HUES6 (cell line): ENCODE measurements around the gene TMEM215.

Experiments used
- H3K27ac ChIP-seq: 2 replicates; pipeline ENCODE4 v1.7.0; 2013; ENCODE audit warnings: low read depth, mild to moderate bottlenecking, low read length, inconsistent platforms
- H3K27me3 ChIP-seq: 2 replicates; pipeline ENCODE4 v1.6.1; 2013; ENCODE audit warnings: low read length; ENCODE audit not compliant: control insufficient read depth, insufficient read depth
- H3K36me3 ChIP-seq: 2 replicates; pipeline ENCODE4 v1.6.1; 2013; ENCODE audit warnings: low read length; ENCODE audit not compliant: control insufficient read depth, insufficient read depth
- H3K4me1 ChIP-seq: 2 replicates; pipeline ENCODE4 v1.6.1; 2013; ENCODE audit warnings: low read length; ENCODE audit not compliant: control insufficient read depth, insufficient read depth
- H3K4me3 ChIP-seq: 2 replicates; pipeline ENCODE4 v1.5.1; 2013; ENCODE audit warnings: low read depth, low read length
- H3K9ac ChIP-seq: one replicate; pipeline ENCODE4 v1.6.1; 2013; ENCODE audit warnings: mild to moderate bottlenecking, low read length
- H3K9me3 ChIP-seq: 2 replicates; pipeline ENCODE4 v1.6.1; 2013; ENCODE audit warnings: low read depth, low read length; ENCODE audit not compliant: control insufficient read depth, insufficient read depth

The TMEM215 gene, protein sequence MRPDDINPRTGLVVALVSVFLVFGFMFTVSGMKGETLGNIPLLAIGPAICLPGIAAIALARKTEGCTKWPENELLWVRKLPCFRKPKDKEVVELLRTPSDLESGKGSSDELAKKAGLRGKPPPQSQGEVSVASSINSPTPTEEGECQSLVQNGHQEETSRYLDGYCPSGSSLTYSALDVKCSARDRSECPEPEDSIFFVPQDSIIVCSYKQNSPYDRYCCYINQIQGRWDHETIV

DNA sequence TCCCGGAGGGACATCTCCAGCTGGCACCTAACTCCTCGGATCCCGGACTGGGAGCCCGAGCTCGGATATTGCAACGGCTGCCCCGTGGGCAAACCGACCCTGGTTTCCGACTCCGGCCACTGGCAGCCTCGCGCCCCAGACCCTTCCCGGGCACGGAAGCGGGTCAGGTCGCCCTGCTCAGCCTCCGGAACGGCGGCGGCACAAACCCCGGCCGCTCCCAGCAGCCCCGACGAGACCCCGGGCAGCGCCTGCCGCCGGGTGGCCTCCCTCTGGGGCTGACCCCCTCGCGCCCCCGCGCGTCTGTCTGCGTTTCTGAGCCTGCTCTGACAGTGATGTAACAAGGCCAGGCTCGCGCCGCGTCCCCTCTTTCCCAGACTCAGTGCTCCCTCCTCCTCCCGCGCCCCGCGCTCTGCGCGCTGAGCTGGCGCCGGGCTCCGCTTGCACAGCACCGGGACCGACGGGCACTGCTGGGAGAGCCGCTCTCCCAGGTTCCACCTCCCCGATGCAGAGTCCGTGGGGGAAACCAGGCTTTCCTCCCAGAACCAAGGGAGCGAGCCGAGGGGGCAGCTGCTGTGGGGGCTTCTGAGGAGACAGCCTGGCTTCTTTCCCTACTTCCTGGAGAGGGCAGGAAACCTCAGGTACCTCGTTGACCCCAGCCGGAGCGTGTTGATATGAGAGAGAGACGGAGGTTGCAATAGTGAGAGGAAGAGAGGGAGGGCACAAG, at the start of gene TMEM215:
Gene TMEM215 (plus strand): TSS at position 373 of the 724 bp plus-strand sequence. CDS start 644 bp downstream, outside the sequence.
- 0 out of 2 replicates have a peak, but pooled peaks cover 3% of the 10 kb centered on the region for H3K4me1 ChIP-seq
- peak within 1 kb of the TSS; percentile 47 for H3K9ac ChIP-seq
- no peak within 1 kb of the TSS for H3K27ac ChIP-seq
- no peaks in the 10 kb centered on the region for H3K9me3 ChIP-seq
- H3K4me3 ChIP-seq, result peak within 1 kb of the TSS; percentile 82
- H3K36me3 ChIP-seq, result no peaks in the 10 kb centered on the region
- H3K27me3 ChIP-seq, result peaks cover 98% of the 10 kb centered on the region

DNA sequence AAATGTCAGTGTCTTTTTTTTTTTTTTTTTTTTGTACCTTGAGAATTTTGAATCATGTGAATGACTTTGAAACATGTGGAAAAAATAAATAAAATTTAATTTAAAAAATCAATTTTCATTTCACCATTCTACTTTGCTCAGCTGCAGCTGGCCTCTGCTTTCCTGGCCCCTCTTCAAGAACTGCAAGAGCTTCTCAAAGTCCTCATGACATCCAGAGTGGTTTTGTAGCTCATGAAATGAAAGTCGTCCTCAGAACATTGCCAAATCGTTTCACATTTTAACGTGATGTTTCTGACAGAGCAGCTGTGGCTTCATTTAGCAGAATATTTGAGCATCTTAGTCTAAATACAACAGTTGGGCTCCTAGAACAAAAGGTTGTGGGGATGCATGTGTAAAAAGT, 47.9 kb upstream of the TMEM215 start:
- H3K4me1 ChIP-seq, result no peaks in the 10 kb centered on the region
- no peak overlapping the region for H3K4me3 ChIP-seq
- no peaks in the 10 kb centered on the region for H3K27me3 ChIP-seq
- H3K27ac ChIP-seq, result no peak overlapping the region
- no peaks in the 10 kb centered on the region for H3K36me3 ChIP-seq
- H3K9me3 ChIP-seq, result no peaks in the 10 kb centered on the region
- no peak overlapping the region for H3K9ac ChIP-seq

DNA sequence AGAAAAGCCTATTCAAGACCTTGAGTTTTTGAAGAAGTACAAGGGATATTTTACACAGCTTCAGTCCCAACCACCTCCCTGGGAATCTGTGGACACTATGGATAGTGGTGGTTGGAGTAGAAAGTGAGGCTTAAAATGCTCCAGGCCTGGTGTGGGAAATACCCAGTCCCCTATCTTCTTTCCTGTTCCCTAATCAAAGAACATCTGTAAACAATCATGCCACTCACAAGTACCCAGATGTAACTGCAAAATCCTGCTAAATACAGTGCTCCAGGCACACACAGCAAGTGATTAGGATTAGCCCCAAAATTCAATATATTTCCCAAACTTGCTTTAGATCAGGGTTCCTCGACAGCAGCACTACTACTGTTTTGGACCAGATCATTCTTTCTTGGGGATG, 46.0 kb upstream of the TMEM215 start:
- Histone ChIP-seq H3K4me3 (no peak overlapping the region), H3K9me3 (no peaks in the 10 kb centered on the region), H3K27ac (no peak overlapping the region), H3K9ac (no peak overlapping the region), H3K36me3 (no peaks in the 10 kb centered on the region), H3K27me3 (no peaks in the 10 kb centered on the region), H3K4me1 (no peaks in the 10 kb centered on the region)

DNA sequence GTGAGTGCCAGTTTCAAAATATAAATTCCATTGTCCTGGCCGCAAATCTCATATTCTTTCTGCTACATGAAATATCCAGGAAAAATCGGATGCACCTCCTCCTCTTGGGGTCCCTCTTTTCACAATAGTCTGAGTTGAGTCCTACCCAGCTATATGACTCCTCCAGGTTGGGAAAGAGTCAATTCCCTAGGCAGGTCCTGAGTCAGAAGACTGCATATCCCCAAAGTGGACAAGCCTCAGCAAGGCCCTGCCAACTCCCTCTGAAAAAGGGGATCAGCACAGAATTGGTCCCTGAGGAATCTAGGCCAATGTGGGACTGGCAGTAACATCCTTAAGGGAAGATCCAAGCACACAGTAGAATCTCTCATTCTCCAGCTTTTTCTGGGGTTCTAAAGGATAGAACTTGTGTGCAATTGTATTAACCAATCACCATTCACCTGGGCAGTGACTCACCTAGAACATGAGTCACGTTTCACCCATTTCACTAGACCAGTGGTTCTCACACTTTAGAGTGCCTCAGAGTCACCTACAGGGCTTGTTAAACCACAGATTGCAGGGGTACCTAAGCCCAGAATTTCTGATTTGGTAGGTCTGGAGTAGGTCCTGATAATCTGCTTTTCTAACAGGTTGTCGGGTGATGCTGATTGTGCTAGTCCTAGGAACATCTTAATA, 44.7 kb upstream of the TMEM215 start:
- Histone ChIP-seq H3K36me3 (no peaks in the 10 kb centered on the region), H3K4me3 (no peak overlapping the region), H3K9me3 (no peaks in the 10 kb centered on the region), H3K27ac (no peak overlapping the region), H3K4me1 (no peaks in the 10 kb centered on the region), H3K27me3 (no peaks in the 10 kb centered on the region), H3K9ac (no peak overlapping the region)

- Histone ChIP-seq H3K4me1 (no peaks in the 10 kb centered on the region), H3K9ac (no peak overlapping the region), H3K9me3 (no peaks in the 10 kb centered on the region), H3K27ac (no peak overlapping the region), H3K36me3 (no peaks in the 10 kb centered on the region), H3K4me3 (no peak overlapping the region), H3K27me3 (no peaks in the 10 kb centered on the region)
Observed at GRCh38 chr9:32741706-32742105, 41.6 kb upstream of the TMEM215 start.

DNA sequence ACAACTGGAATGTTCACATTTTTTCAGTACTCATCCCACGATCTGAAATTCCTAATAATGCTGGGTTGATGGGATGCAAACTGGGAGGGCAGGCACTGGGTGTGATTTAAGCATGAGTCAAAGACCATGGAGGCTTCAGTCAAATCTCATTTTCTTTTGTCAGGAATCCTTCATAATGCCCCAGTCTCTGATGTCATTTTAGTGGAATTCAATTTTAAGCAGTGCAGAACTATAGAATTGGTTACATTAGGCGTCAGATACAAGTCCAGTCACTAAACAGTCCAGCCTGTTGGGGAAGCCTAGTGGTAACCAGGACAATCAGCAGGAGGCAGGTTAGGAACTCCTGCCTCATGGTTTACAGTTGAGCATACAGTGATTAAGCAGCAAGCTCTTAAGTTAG, 41.0 kb upstream of the TMEM215 start:
- no peaks in the 10 kb centered on the region for H3K36me3 ChIP-seq
- no peak overlapping the region for H3K4me3 ChIP-seq
- H3K9me3 ChIP-seq, result no peaks in the 10 kb centered on the region
- H3K27me3 ChIP-seq, result no peaks in the 10 kb centered on the region
- H3K9ac ChIP-seq, result no peak overlapping the region
- no peak overlapping the region for H3K27ac ChIP-seq
- H3K4me1 ChIP-seq, result no peaks in the 10 kb centered on the region

- H3K27me3 ChIP-seq, result no peaks in the 10 kb centered on the region
- H3K9ac ChIP-seq, result no peak overlapping the region
- no peaks in the 10 kb centered on the region for H3K36me3 ChIP-seq
- H3K4me3 ChIP-seq, result no peak overlapping the region
- H3K9me3 ChIP-seq, result no peaks in the 10 kb centered on the region
- no peaks in the 10 kb centered on the region for H3K4me1 ChIP-seq
- no peak overlapping the region for H3K27ac ChIP-seq
Observed at GRCh38 chr9:32748013-32748412, 35.3 kb upstream of the TMEM215 start.

- Histone ChIP-seq H3K9me3 (no peaks in the 10 kb centered on the region), H3K27ac (no peak overlapping the region), H3K4me1 (no peaks in the 10 kb centered on the region), H3K36me3 (no peaks in the 10 kb centered on the region), H3K4me3 (no peak overlapping the region), H3K27me3 (no peaks in the 10 kb centered on the region; the same call in 1 of the 2 replicates), H3K9ac (no peak overlapping the region)
Observed at GRCh38 chr9:32755730-32756129, 27.6 kb upstream of the TMEM215 start.

DNA sequence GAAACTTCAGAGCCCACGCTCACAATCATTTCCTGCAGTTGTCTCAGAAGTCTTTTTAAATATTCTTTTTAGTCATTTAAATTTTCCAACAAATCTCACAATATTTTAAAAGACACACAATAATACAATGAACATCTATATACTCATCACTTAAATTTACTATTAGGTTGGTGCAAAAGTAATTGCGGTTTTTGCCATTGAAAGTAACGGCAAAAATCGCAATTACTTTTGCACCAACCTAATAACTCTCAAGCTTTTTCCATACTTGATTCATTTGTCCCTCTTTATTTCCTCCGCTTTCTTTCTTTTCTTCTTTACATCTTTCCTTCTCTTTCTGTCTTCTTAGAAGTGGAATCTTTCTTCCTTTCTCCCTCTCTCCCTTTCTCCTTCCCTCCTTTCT, 19.2 kb upstream of the TMEM215 start:
- Histone ChIP-seq H3K4me1 (no peaks in the 10 kb centered on the region), H3K4me3 (no peak overlapping the region), H3K9ac (no peak overlapping the region), H3K9me3 (no peaks in the 10 kb centered on the region), H3K36me3 (no peaks in the 10 kb centered on the region), H3K27me3 (peaks cover 9% of the 10 kb centered on the region; the same call in 1 of the 2 replicates), H3K27ac (no peak overlapping the region)

DNA sequence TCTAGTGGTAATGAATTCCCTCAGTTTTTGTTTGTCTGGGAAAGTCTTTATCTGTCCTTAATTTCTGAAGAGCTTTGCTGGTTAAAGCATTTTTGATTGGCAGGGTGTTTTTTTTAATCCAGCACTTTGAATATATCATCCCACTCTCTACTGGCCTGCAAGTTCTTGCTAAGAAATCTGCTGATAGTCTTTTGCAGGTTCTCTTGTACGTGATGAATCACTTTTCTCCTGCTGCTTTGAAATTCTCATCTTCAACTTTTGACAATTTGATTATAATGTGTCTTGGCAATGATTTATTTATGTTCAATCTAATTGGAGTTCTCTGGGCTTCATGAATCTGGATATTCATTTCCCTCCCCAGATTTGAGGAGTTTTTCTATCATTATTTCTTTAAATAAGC, 8.1 kb upstream of the TMEM215 start:
- Histone ChIP-seq H3K27ac (no peak overlapping the region), H3K4me1 (no peaks in the 10 kb centered on the region), H3K36me3 (no peaks in the 10 kb centered on the region), H3K27me3 (peaks cover 18% of the 10 kb centered on the region), H3K4me3 (no peak overlapping the region), H3K9ac (no peak overlapping the region), H3K9me3 (peaks cover 3% of the 10 kb centered on the region; the same call in 1 of the 2 replicates)

- Histone ChIP-seq H3K27me3 (peaks cover 28% of the 10 kb centered on the region), H3K9me3 (peaks cover 3% of the 10 kb centered on the region; the same call in 1 of the 2 replicates), H3K4me3 (no peak overlapping the region), H3K4me1 (no peaks in the 10 kb centered on the region), H3K36me3 (no peaks in the 10 kb centered on the region), H3K9ac (no peak overlapping the region), H3K27ac (no peak overlapping the region)
Observed at GRCh38 chr9:32776201-32776600, 7.1 kb upstream of the TMEM215 start.
